ENCODE measurements around the gene ELAPOR1. TPM values are rescaled to one million over a fixed set of nuclear protein-coding genes. Genes with fewer than 3 reads are reported as not detected.

The ELAPOR1 gene
- total RNA-seq, 4 donors from 2014 or later: 0.40 to 14.8 (median 0.53) TPM

DNA sequence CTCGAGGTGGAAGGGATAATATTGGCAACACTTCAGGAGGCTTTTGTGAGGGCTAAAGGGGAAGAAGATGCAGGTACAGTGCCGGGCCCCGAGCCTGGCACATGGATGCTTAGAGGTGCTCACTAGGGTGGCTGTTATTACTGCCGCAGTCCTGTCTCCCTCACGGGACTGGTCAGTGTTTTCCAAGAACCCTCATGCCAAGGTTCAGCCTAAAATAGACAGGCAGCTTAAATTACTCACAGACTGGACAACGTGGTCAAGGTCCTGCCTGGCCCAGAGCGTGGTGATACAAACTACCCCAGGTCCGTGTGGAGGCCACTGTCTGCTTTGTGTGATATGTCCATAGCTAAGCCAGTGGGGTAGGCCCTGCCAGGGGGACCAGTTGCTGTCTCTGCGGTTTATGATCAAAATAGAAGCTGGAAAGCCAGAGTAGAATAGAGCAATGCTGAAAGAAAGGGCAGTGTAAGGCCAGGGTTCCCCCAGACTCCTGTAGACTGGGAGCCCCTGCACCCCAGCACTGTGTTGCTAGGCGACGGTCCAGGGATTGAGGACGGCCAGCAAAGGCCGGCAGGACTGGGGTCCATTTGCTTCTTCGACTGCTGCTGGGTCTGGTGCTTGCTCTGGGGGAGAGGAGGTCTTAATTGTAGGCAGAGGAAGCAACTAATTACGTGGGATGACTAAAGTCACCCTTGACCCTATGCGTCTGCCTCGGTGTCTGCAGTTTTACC lies 36.1 kb downstream of the ELAPOR1 start:
- 75 to 79% methylated on average over 15 of the region's 17 CpGs for WGBS, 2 donors
- Histone ChIP-seq H3K9me3 (no peaks in the 10 kb centered on the region), H3K36me3 (no peaks in the 10 kb centered on the region), H3K27me3 (no peaks in the 10 kb centered on the region), H3K4me1 (peaks cover 0 to 5% (median 3%) of the 10 kb centered on the region in 3 donors), H3K27ac (no peak overlapping the region), H3K4me3 (no peak overlapping the region)
- TF ChIP-seq, protein P1, sequence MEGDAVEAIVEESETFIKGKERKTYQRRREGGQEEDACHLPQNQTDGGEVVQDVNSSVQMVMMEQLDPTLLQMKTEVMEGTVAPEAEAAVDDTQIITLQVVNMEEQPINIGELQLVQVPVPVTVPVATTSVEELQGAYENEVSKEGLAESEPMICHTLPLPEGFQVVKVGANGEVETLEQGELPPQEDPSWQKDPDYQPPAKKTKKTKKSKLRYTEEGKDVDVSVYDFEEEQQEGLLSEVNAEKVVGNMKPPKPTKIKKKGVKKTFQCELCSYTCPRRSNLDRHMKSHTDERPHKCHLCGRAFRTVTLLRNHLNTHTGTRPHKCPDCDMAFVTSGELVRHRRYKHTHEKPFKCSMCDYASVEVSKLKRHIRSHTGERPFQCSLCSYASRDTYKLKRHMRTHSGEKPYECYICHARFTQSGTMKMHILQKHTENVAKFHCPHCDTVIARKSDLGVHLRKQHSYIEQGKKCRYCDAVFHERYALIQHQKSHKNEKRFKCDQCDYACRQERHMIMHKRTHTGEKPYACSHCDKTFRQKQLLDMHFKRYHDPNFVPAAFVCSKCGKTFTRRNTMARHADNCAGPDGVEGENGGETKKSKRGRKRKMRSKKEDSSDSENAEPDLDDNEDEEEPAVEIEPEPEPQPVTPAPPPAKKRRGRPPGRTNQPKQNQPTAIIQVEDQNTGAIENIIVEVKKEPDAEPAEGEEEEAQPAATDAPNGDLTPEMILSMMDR (IDR thresholded peaks at IDR 0.05): no peak
- TF ChIP-seq POLR2A (IDR thresholded peaks at IDR 0.05): no peak
- intact Hi-C loops (cut with DNase I): no loop called here
- DNase-seq: no peak

GRCh38 chr1:109151146-109151990 lies 37.5 kb downstream of the ELAPOR1 start:
- Histone ChIP-seq H3K9me3 (no peaks in the 10 kb centered on the region), H3K4me3 (no peak overlapping the region), H3K36me3 (no peaks in the 10 kb centered on the region), H3K27me3 (no peaks in the 10 kb centered on the region), H3K27ac (no peak overlapping the region), H3K4me1 (peaks cover 0 to 5% (median 3%) of the 10 kb centered on the region in 3 donors)
- TF ChIP-seq, protein P1 (IDR thresholded peaks at IDR 0.05): no peak
- no peak for TF ChIP-seq POLR2A (IDR thresholded peaks at IDR 0.05)
- WGBS, 2 donors: 67 to 74% methylated on average over 4 to 5 of the region's 5 CpGs
- intact Hi-C loops (cut with DNase I): no loop called here
- DNase-seq: no peak

- no peak for DNase-seq
- no peak overlapping the region for H3K4me3 ChIP-seq
- peaks cover 0 to 5% (median 3%) of the 10 kb centered on the region in 3 donors for H3K4me1 ChIP-seq
- no peaks in the 10 kb centered on the region for H3K36me3 ChIP-seq
- H3K27ac ChIP-seq: no peak overlapping the region
- no peaks in the 10 kb centered on the region for H3K27me3 ChIP-seq
- TF ChIP-seq POLR2A (IDR thresholded peaks at IDR 0.05): no peak
- TF ChIP-seq, protein P1 (IDR thresholded peaks at IDR 0.05): no peak
- no peaks in the 10 kb centered on the region for H3K9me3 ChIP-seq
- intact Hi-C loops (cut with DNase I): no loop called here
Observed at GRCh38 chr1:109152196-109152595, 38.3 kb downstream of the ELAPOR1 start.

DNA sequence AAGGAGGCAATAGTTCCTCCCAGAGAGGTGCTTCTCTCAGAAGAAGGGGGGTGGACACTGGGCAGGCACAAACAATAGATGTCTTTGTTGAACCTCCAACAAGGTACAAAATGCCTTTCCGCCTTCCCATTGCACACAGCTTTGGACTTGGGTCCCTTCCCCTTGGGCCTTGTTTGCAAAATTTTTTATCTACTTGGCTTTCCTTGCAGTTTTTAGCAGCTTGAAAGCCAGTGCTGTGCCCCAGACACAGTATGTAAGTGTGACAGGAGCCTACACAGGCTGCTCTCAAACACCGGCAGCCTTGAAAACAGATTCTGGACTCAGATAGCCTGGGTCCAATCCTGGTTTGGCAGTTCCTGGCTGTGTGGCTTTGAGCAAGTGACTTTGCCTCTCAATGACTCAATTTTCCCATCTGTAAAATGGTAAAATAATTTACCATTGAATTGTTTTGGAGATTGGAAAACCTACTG lies 43.0 kb downstream of the ELAPOR1 start:
- Histone ChIP-seq H3K9me3 (no peaks in the 10 kb centered on the region), H3K4me1 (peaks cover 5 to 9% (median 6%) of the 10 kb centered on the region in 3 donors), H3K27me3 (no peaks in the 10 kb centered on the region), H3K36me3 (no peaks in the 10 kb centered on the region), H3K27ac (no peak overlapping the region), H3K4me3 (no peak overlapping the region)
- WGBS, 2 donors: 96 to 100% methylated on average over 2 of the region's 2 CpGs
- TF ChIP-seq, protein P1 (IDR thresholded peaks at IDR 0.05): no peak
- no peak for TF ChIP-seq POLR2A (IDR thresholded peaks at IDR 0.05)
- DNase-seq: no peak
- intact Hi-C loops (cut with DNase I): no loop called here

GRCh38 chr1:109158433-109158832 lies 44.5 kb downstream of the ELAPOR1 start:
- no peaks in the 10 kb centered on the region for H3K9me3 ChIP-seq
- no peaks in the 10 kb centered on the region for H3K27me3 ChIP-seq
- H3K36me3 ChIP-seq: no peaks in the 10 kb centered on the region
- intact Hi-C loops (cut with DNase I): no loop called here
- TF ChIP-seq, protein P1 (IDR thresholded peaks at IDR 0.05): no peak
- TF ChIP-seq POLR2A (IDR thresholded peaks at IDR 0.05): no peak
- no peak overlapping the region for H3K4me3 ChIP-seq
- no peak for DNase-seq
- peaks cover 13 to 18% (median 13%) of the 10 kb centered on the region in 3 donors for H3K4me1 ChIP-seq
- WGBS, 2 donors: 85 to 94% methylated on average over 7 of the region's 7 CpGs
- H3K27ac ChIP-seq: no peak overlapping the region

Data from esophagus squamous epithelium (tissue), 5 donors.